ENCODE data around the gene PRKAB1. TPM values are rescaled to one million over a fixed set of nuclear protein-coding genes. Genes with fewer than 3 reads are reported as not detected.

The PRKAB1 gene
- total RNA-seq, 1 experiment from 2014 or later: 36.3 TPM

DNA sequence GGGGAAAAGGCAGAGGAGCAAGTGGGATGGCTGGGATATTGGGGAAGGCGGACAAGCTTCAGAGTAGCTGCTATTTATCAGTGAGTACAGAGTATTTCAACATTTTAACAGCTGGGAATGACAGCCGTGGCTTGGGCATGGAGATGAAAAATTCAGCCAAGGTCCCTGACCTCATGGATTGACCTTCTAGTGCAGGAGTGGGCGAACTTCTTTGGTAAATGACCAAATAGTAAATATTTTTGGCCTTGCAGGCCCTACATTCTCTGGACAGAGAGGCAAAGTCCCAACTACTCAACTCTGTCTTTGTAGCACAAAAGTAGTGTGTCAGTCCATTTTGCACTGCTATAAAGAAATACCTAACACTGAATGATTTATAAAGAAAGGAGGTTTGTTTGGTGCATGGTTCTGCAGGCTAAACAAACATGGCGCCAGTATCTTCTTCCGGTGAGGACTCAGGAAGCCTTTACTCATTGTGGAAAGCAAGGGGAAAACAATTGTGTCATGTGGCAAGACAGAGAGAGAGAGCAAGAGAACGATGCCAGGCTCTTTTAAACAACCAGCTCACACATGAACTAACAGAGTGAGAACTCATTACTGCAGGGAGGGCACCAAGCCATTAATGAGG, 40.8 kb upstream of the PRKAB1 start:
- ATAC-seq (no peak), DNase-seq (ENCODE audit: low read depth, low spot score) (no peak)
- POLR2A ChIA-PET: interaction anchor here (0.6 kb wide), 1 partner anchor 29 kb away, joined by 3 read pairs; no protein-coding TSS in a partner anchor
- intact Hi-C loops (cut with micrococcal nuclease; ENCODE audit: unreplicated experiment) (no loop called here), in situ Hi-C loops (cut with HindIII; ENCODE audit: low pct_unique_long_range_greater_than_20kb, low sequenced_read_pairs) (no loop called here)
- no peak for TF ChIP-seq POLR2AphosphoS5 (IDR thresholded peaks at IDR 0.05; ENCODE audit: low read depth, low read length)
- TF ChIP-seq, protein P1, sequence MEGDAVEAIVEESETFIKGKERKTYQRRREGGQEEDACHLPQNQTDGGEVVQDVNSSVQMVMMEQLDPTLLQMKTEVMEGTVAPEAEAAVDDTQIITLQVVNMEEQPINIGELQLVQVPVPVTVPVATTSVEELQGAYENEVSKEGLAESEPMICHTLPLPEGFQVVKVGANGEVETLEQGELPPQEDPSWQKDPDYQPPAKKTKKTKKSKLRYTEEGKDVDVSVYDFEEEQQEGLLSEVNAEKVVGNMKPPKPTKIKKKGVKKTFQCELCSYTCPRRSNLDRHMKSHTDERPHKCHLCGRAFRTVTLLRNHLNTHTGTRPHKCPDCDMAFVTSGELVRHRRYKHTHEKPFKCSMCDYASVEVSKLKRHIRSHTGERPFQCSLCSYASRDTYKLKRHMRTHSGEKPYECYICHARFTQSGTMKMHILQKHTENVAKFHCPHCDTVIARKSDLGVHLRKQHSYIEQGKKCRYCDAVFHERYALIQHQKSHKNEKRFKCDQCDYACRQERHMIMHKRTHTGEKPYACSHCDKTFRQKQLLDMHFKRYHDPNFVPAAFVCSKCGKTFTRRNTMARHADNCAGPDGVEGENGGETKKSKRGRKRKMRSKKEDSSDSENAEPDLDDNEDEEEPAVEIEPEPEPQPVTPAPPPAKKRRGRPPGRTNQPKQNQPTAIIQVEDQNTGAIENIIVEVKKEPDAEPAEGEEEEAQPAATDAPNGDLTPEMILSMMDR (IDR thresholded peaks at IDR 0.05): no peak
- TF ChIP-seq, protein P2, sequence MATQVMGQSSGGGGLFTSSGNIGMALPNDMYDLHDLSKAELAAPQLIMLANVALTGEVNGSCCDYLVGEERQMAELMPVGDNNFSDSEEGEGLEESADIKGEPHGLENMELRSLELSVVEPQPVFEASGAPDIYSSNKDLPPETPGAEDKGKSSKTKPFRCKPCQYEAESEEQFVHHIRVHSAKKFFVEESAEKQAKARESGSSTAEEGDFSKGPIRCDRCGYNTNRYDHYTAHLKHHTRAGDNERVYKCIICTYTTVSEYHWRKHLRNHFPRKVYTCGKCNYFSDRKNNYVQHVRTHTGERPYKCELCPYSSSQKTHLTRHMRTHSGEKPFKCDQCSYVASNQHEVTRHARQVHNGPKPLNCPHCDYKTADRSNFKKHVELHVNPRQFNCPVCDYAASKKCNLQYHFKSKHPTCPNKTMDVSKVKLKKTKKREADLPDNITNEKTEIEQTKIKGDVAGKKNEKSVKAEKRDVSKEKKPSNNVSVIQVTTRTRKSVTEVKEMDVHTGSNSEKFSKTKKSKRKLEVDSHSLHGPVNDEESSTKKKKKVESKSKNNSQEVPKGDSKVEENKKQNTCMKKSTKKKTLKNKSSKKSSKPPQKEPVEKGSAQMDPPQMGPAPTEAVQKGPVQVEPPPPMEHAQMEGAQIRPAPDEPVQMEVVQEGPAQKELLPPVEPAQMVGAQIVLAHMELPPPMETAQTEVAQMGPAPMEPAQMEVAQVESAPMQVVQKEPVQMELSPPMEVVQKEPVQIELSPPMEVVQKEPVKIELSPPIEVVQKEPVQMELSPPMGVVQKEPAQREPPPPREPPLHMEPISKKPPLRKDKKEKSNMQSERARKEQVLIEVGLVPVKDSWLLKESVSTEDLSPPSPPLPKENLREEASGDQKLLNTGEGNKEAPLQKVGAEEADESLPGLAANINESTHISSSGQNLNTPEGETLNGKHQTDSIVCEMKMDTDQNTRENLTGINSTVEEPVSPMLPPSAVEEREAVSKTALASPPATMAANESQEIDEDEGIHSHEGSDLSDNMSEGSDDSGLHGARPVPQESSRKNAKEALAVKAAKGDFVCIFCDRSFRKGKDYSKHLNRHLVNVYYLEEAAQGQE (IDR thresholded peaks at IDR 0.05; ENCODE audit: insufficient read depth in 1 of 2, low read depth in 2 of 2, low read length in 1 of 2): no peak
- TF ChIP-seq SIN3A (IDR thresholded peaks at IDR 0.05; ENCODE audit: borderline replicate concordance, insufficient read depth, low read depth, low read length): no peak
- TF ChIP-seq TCF7L2 (IDR thresholded peaks at IDR 0.05; ENCODE audit: low read depth, low read length): no peak
- Histone ChIP-seq H3K27ac (ENCODE audit: low read length) (no peak overlapping the region), H3K27me3 (ENCODE audit: control insufficient read depth, insufficient read depth, low read length) (peaks cover 3% of the 10 kb centered on the region; the same call in 1 of the 2 replicates), H3K9me3 (ENCODE audit: control insufficient read depth, insufficient read depth, low read depth, low read length) (no peaks in the 10 kb centered on the region), H3K4me1 (ENCODE audit: control insufficient read depth, insufficient read depth, low read length) (no peaks in the 10 kb centered on the region), H3K36me3 (ENCODE audit: control insufficient read depth, insufficient read depth, low read length) (no peaks in the 10 kb centered on the region), H3K4me3 (ENCODE audit: low read depth in 2 of 2, low read length in 2 of 2) (no peak overlapping the region)
- BruUV-seq (replicated peaks): no TSS peak
- CTCF ChIA-PET: no interaction called here

DNA sequence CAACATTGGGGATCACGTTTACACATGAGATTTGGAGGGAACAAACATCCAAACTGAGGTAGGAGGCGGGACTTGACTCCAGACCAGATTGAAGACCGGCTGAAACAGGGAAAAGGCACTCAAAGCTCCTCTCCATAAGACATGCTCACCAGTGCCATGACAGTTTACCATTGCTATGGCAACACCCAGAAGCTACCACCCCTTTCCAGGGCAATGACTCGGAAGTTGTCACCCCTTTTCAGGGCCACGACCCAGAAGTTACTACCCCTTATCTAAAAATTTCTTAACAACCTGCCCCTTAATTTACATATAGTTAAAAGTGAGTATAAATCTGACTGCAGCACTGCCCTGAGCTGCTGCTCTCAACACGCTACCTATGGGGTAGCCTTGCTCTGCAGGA, 40.2 kb upstream of the PRKAB1 start:
- no peak for TF ChIP-seq TCF7L2 (IDR thresholded peaks at IDR 0.05; ENCODE audit: low read depth, low read length)
- TF ChIP-seq, protein P2 (IDR thresholded peaks at IDR 0.05; ENCODE audit: insufficient read depth in 1 of 2, low read depth in 2 of 2, low read length in 1 of 2): no peak
- TF ChIP-seq SIN3A (IDR thresholded peaks at IDR 0.05; ENCODE audit: borderline replicate concordance, insufficient read depth, low read depth, low read length): no peak
- TF ChIP-seq, protein P1 (IDR thresholded peaks at IDR 0.05): no peak
- no peak for TF ChIP-seq POLR2AphosphoS5 (IDR thresholded peaks at IDR 0.05; ENCODE audit: low read depth, low read length)
- H3K4me3 ChIP-seq (ENCODE audit: low read depth in 2 of 2, low read length in 2 of 2): no peak overlapping the region
- no peaks in the 10 kb centered on the region for H3K9me3 ChIP-seq (ENCODE audit: control insufficient read depth, insufficient read depth, low read depth, low read length)
- BruUV-seq (replicated peaks): no TSS peak
- no peak overlapping the region for H3K27ac ChIP-seq (ENCODE audit: low read length)
- ATAC-seq: no peak
- intact Hi-C loops (cut with micrococcal nuclease; ENCODE audit: unreplicated experiment): no loop called here
- DNase-seq (ENCODE audit: low read depth, low spot score): no peak
- in situ Hi-C loops (cut with HindIII; ENCODE audit: low pct_unique_long_range_greater_than_20kb, low sequenced_read_pairs): no loop called here
- H3K4me1 ChIP-seq (ENCODE audit: control insufficient read depth, insufficient read depth, low read length): no peaks in the 10 kb centered on the region
- H3K27me3 ChIP-seq (ENCODE audit: control insufficient read depth, insufficient read depth, low read length): peaks cover 3% of the 10 kb centered on the region; the same call in 1 of the 2 replicates
- ChIA-PET CTCF (no interaction called here), POLR2A (no interaction called here)
- H3K36me3 ChIP-seq (ENCODE audit: control insufficient read depth, insufficient read depth, low read length): no peaks in the 10 kb centered on the region

All from Panc1 (cell line).